ENCODE results near the gene MED16. TPM values are rescaled to one million over a fixed set of nuclear protein-coding genes. Genes with fewer than 3 reads are reported as not detected.

Gene MED16
- total RNA-seq, 1 experiment from 2014 or later: 25.9 TPM

GRCh38 chr19:827314-827709 is 65.7 kb downstream of the MED16 start:
- no peak for TF ChIP-seq CTCF (conservative IDR thresholded peaks at IDR 0.05; ENCODE audit: low read depth, low read length)
- TF ChIP-seq EZH2 (IDR thresholded peaks at IDR 0.05; ENCODE audit: low read length, unreplicated experiment): no peak
- TF ChIP-seq EZH2phosphoT487 (IDR thresholded peaks at IDR 0.05; ENCODE audit: borderline replicate concordance, low read length): no peak
- no peaks in the 10 kb centered on the region for H3K79me2 ChIP-seq (ENCODE audit: low read length)
- intact Hi-C loops (cut with micrococcal nuclease): no loop called here
- no peak for DNase-seq
- POLR2A ChIA-PET (ENCODE audit: unreplicated experiment): no interaction called here
- ATAC-seq: no peak
- no peak overlapping the region for H2AFZ ChIP-seq (ENCODE audit: low read length)
- H3K4me3 ChIP-seq (ENCODE audit: low read length): no peak overlapping the region
- no peaks in the 10 kb centered on the region for H4K20me1 ChIP-seq (ENCODE audit: low read length)
- H3K9me2 ChIP-seq (replicated peaks; ENCODE audit: low read length): no peaks in the 10 kb centered on the region
- no peaks in the 10 kb centered on the region for H3K27me3 ChIP-seq (ENCODE audit: low read length)
- BruUV-seq (replicated peaks): no TSS peak
- H3K27ac ChIP-seq (ENCODE audit: low read length): no peak overlapping the region
- H3K9me3 ChIP-seq (ENCODE audit: low read length): no peaks in the 10 kb centered on the region
- H3F3A ChIP-seq (ENCODE audit: low read length, unreplicated experiment): no peaks in the 10 kb centered on the region
- H3K9ac ChIP-seq (ENCODE audit: low read length): no peak overlapping the region
- no peaks in the 10 kb centered on the region for H3K36me3 ChIP-seq (ENCODE audit: low read depth, low read length)
- CTCF ChIA-PET: no interaction called here
- no peaks in the 10 kb centered on the region for H3K4me1 ChIP-seq (ENCODE audit: insufficient read depth, low read length)
- no peak overlapping the region for H3K4me2 ChIP-seq (ENCODE audit: low read length)

- Histone ChIP-seq H4K20me1 (ENCODE audit: low read length) (no peaks in the 10 kb centered on the region), H2AFZ (ENCODE audit: low read length) (no peak overlapping the region), H3K36me3 (ENCODE audit: low read depth, low read length) (no peaks in the 10 kb centered on the region), H3K9me3 (ENCODE audit: low read length) (no peaks in the 10 kb centered on the region), H3K4me3 (ENCODE audit: low read length) (no peak overlapping the region), H3K9ac (ENCODE audit: low read length) (no peak overlapping the region), H3K27ac (ENCODE audit: low read length) (no peak overlapping the region), H3K9me2 (replicated peaks; ENCODE audit: low read length) (no peaks in the 10 kb centered on the region), H3K27me3 (ENCODE audit: low read length) (no peaks in the 10 kb centered on the region), H3K4me1 (ENCODE audit: insufficient read depth, low read length) (no peaks in the 10 kb centered on the region), H3F3A (ENCODE audit: low read length, unreplicated experiment) (no peaks in the 10 kb centered on the region), H3K79me2 (ENCODE audit: low read length) (no peaks in the 10 kb centered on the region), H3K4me2 (ENCODE audit: low read length) (no peak overlapping the region)
- intact Hi-C loops (cut with micrococcal nuclease): no loop called here
- DNase-seq: no peak
- ChIA-PET CTCF (no interaction called here), POLR2A (ENCODE audit: unreplicated experiment) (no interaction called here)
- ATAC-seq: no peak
- BruUV-seq (replicated peaks): no TSS peak
- TF ChIP-seq EZH2 (IDR thresholded peaks at IDR 0.05; ENCODE audit: low read length, unreplicated experiment): no peak
- TF ChIP-seq CTCF (conservative IDR thresholded peaks at IDR 0.05; ENCODE audit: low read depth, low read length): no peak
- no peak for TF ChIP-seq EZH2phosphoT487 (IDR thresholded peaks at IDR 0.05; ENCODE audit: borderline replicate concordance, low read length)
Measured at GRCh38 chr19:825897-826644, 66.9 kb downstream of the MED16 start.

GRCh38 chr19:824885-825284 is 68.1 kb downstream of the MED16 start:
- intact Hi-C loops (cut with micrococcal nuclease): no loop called here
- TF ChIP-seq EZH2phosphoT487 (IDR thresholded peaks at IDR 0.05; ENCODE audit: borderline replicate concordance, low read length) (no peak), EZH2 (IDR thresholded peaks at IDR 0.05; ENCODE audit: low read length, unreplicated experiment) (no peak), CTCF (conservative IDR thresholded peaks at IDR 0.05; ENCODE audit: low read depth, low read length) (no peak)
- H3K27ac ChIP-seq (ENCODE audit: low read length): no peak overlapping the region

More at GRCh38 chr19:824885-825284, 68.1 kb downstream of the MED16 start:
- BruUV-seq (replicated peaks): no TSS peak
- Histone ChIP-seq H4K20me1 (ENCODE audit: low read length) (no peaks in the 10 kb centered on the region), H3K27me3 (ENCODE audit: low read length) (no peaks in the 10 kb centered on the region), H3K9me3 (ENCODE audit: low read length) (no peaks in the 10 kb centered on the region), H3F3A (ENCODE audit: low read length, unreplicated experiment) (no peaks in the 10 kb centered on the region), H3K4me3 (ENCODE audit: low read length) (no peak overlapping the region), H3K4me1 (ENCODE audit: insufficient read depth, low read length) (no peaks in the 10 kb centered on the region), H3K9ac (ENCODE audit: low read length) (no peak overlapping the region), H3K4me2 (ENCODE audit: low read length) (no peak overlapping the region), H3K36me3 (ENCODE audit: low read depth, low read length) (no peaks in the 10 kb centered on the region), H3K79me2 (ENCODE audit: low read length) (no peaks in the 10 kb centered on the region), H3K9me2 (replicated peaks; ENCODE audit: low read length) (no peaks in the 10 kb centered on the region), H2AFZ (ENCODE audit: low read length) (no peak overlapping the region)
- POLR2A ChIA-PET (ENCODE audit: unreplicated experiment): no interaction called here
- CTCF ChIA-PET: no interaction called here
- ATAC-seq: no peak
- DNase-seq: no peak
